Bronchial epithelial cell (primary cell): ENCODE results near the gene CA10. TPM values are rescaled to one million over a fixed set of nuclear protein-coding genes. Genes with fewer than 3 reads are reported as not detected.
A peak's percentile ranks its signal among the peaks of the same experiment; 100 is the strongest.

Experiments
- DNase-seq: peaks from one replicate; pipeline ENCODE4 v3.0.0-alpha.2; 2010; ENCODE audit warnings: low read depth
- FAIRE-seq: peaks from 2 replicates; lab custom pipeline; 2011; peaks lifted over from hg19 to GRCh38; lab: Jason Lieb, UNC
- H3K27me3 ChIP-seq: 2 replicates; pipeline ENCODE4 v1.5.1; 2011; ENCODE audit warnings: low read length; ENCODE audit not compliant: control insufficient read depth, insufficient read depth
- H3K36me3 ChIP-seq: 2 replicates; pipeline ENCODE4 v1.5.1; 2011; ENCODE audit warnings: low read length; ENCODE audit not compliant: control insufficient read depth, insufficient read depth
- H3K4me3 ChIP-seq: 2 replicates; pipeline ENCODE4 v1.5.1; 2011; ENCODE audit warnings: mild to moderate bottlenecking, low read depth, low read length, control low read depth
- total RNA-seq: library from RNA; depleted of rRNA; stranded (reverse); fragments of >200 nt; gene quantifications from 2 replicates; pipeline ENCODE4 v1.2.1, GENCODE V29; 2014
- TF ChIP-seq, protein P1 (sequence below): IDR thresholded peaks from 2 replicates; pipeline ENCODE4 v1.5.1; 2011; ENCODE audit warnings: mild to moderate bottlenecking, moderate library complexity, low read length, control low read depth, inconsistent platforms; ENCODE audit not compliant: insufficient read depth, severe bottlenecking

The CA10 gene
- total RNA-seq, 1 donor from 2014 or later = not detected

DNA sequence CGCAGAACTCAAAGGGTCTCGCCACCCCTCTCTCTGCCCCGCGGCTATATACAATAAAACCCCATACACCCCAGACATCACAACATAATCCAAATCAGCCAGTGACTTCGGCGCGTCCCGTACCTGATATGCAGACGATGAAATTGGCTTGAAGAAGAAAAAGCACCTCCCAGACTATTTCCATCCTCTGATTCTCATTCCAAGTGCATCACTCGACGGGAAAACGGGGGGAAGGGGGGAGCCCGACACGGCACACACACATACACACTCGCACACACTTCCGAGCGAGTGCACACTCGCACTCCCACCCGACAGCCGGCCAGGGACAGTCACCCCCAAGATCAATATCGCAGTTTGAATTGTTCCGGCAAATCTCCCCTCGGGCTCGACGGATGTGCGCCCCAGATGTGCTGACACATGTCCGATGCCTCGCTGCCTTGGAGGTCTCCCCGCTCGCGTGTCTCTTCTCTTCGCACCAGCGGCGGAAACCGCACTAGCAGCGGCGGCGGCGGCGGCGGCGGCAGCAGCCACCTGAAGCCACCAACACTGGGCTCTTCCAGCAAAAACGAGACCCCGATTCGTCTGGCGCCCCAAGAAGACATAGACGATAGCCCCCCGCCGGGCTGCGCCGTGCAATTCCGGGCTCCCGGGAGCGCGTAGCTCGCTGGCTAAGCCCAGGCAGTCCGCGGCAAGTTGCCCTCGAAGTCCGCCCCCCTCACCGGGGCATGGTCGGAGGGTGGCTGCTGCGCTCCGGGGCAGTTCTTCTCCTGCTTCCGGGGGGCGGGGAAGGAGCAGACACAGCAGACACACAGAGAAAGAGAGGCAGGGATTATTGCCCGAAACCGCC lies 688 bp downstream of the CA10 start:
- H3K36me3 ChIP-seq = no peaks in the 10 kb centered on the region
- DNase-seq (no peak), FAIRE-seq (no peak)
- H3K27me3 ChIP-seq = peaks cover 29% of the 10 kb centered on the region
- TF ChIP-seq, protein P1, sequence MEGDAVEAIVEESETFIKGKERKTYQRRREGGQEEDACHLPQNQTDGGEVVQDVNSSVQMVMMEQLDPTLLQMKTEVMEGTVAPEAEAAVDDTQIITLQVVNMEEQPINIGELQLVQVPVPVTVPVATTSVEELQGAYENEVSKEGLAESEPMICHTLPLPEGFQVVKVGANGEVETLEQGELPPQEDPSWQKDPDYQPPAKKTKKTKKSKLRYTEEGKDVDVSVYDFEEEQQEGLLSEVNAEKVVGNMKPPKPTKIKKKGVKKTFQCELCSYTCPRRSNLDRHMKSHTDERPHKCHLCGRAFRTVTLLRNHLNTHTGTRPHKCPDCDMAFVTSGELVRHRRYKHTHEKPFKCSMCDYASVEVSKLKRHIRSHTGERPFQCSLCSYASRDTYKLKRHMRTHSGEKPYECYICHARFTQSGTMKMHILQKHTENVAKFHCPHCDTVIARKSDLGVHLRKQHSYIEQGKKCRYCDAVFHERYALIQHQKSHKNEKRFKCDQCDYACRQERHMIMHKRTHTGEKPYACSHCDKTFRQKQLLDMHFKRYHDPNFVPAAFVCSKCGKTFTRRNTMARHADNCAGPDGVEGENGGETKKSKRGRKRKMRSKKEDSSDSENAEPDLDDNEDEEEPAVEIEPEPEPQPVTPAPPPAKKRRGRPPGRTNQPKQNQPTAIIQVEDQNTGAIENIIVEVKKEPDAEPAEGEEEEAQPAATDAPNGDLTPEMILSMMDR = no peak
- H3K4me3 ChIP-seq = no peak overlapping the region

DNA sequence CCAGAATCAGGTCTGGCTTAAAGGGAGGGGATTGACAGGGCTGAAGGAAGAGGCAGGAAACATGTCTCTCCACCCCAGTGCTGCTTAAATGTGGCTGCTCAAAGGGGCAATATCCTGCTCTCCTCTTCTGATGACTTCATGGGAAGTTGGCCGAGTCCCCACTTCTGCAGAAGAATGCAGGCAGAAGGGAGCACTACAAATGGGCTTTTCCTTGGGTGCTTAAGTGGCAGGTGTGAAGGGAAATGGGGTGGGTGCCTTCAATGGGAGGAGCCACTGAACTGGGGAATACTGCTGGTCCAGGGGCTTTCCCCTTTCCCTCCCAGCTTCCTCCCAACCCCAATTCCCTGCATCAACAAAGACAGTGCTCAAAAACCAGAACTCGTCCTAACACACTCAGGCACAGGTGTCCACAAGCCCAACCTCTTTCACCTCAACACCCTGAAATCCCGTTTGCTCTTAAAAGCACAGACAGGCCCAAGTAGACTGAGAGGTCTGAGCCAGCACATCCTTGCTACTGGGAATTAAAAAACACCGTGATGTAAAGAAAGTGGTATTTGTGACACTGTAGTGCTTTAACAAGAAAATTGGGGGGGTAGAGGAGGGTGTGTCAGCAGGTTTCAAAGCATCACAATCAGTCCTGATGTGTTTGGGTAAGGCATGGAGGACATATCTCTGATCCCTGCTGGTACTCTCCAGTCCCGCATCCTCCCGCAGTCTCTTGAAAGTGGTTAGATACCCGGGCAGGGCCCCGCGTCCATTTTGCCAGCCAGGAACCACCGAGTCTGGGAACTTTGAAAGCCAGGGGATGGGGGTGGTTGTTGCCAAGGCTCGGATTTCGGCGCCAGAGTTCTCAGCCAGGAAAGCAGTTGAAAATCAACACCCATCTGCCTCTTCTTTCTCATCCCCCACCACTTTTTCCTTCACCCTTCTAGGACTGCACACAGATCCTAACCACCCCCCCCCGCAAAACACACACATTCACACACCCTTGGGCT lies 1.6 kb downstream of the CA10 start:
- TF ChIP-seq, protein P1 = no peak
- DNase-seq (no peak), FAIRE-seq (no peak)
- Histone ChIP-seq H3K27me3 (peaks cover 29% of the 10 kb centered on the region), H3K4me3 (no peak overlapping the region), H3K36me3 (no peaks in the 10 kb centered on the region)

DNA sequence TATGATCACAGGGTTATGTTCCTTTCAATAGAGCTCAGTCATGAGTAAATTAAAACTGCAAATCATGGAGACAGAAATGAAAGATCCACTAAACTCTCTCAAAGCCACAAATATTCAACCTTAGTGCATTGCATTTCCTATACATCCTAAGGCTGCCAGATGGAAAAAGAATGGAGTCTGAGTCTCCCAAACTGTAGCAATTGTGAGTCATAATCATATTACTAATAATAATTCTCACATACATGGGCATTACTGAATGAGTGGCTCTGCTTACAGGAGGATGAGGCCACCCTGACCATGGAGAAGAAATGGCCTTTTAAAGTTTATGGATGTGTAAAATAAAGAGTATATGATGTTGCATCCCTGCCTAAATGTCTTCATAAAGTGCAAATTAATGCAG lies 3.2 kb downstream of the CA10 start:
- Histone ChIP-seq H3K4me3 (no peak overlapping the region), H3K36me3 (no peaks in the 10 kb centered on the region), H3K27me3 (peaks cover 28% of the 10 kb centered on the region)
- DNase-seq (peak; percentile 64), FAIRE-seq (no peak)
- TF ChIP-seq, protein P1 = no peak

DNA sequence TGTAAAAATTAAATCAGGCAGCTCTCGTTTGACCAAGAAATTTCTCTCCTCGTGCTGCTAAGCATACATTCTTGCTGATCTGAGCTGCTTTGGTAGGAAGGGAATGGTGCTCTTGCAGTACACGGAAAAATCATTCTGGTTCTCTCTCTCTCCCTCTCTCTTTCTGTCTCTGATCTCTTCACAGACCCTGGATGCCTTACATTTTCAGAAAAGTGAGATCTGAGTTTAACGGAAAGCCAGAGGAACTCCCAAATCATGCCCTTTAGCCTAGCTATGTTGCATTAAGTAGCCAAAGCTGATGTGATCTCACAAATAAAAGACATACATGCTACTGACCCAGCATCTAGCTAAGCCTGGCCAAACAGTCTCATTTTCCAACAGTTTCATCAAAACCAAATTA lies 4.0 kb downstream of the CA10 start:
- TF ChIP-seq, protein P1 = no peak
- Histone ChIP-seq H3K27me3 (peaks cover 22% of the 10 kb centered on the region), H3K36me3 (no peaks in the 10 kb centered on the region), H3K4me3 (no peak overlapping the region)
- DNase-seq = no peak
- peak; percentile 91 for FAIRE-seq

DNA sequence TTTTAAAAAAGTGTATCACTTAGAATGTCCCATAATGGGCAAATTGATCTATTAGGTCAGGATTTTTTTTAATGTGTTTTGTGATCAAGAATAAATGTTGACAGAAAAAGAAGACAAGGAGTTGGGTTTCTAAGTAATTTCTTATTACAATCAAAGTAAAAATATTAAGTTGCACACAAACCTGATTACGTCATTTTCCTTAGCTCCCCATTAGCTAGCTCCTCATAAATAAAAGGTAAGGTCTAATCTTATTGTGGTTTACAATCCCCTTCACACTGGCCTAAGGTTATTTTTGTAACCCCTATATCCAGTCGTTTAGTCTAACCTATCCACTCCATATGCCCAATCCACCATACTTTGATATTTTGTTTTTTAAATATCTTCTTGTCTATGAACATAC lies 7.6 kb downstream of the CA10 start:
- DNase-seq (no peak), FAIRE-seq (no peak)
- Histone ChIP-seq H3K36me3 (no peaks in the 10 kb centered on the region), H3K4me3 (no peak overlapping the region), H3K27me3 (no peaks in the 10 kb centered on the region)
- TF ChIP-seq, protein P1 = no peak
